ENCODE measurements around the gene KRT6C. TPM values are rescaled to one million over a fixed set of nuclear protein-coding genes. Genes with fewer than 3 reads are reported as not detected.

Gene KRT6C
- total RNA-seq, 2 donors from 2014 or later: not detected

Other genes with a start within 250 kb of the KRT6C start
- 1 to 10 TPM; 4.1 to 6.8 TPM for gene KRT7, start 240.6 kb downstream of the KRT6C start, total RNA-seq
- not detected for gene KRT86, start 199.2 kb downstream of the KRT6C start, total RNA-seq
- gene KRT81, start 182.3 kb downstream of the KRT6C start, total RNA-seq: not detected
- not detected for gene KRT83, start 152.4 kb downstream of the KRT6C start, total RNA-seq
- gene KRT85, start 106.3 kb downstream of the KRT6C start, total RNA-seq: not detected
- not detected for gene KRT84, start 88.2 kb downstream of the KRT6C start, total RNA-seq
- gene KRT82, start 67.5 kb downstream of the KRT6C start, total RNA-seq: not detected
- not detected for gene KRT75, start 39.4 kb downstream of the KRT6C start, total RNA-seq
- gene KRT6B, start 21.7 kb downstream of the KRT6C start, total RNA-seq: not detected
- not detected for gene KRT6A, start 19.5 kb upstream of the KRT6C start, total RNA-seq
- not detected for gene KRT5, start 46.6 kb upstream of the KRT6C start, total RNA-seq
- not detected for gene KRT71, start 79.3 kb upstream of the KRT6C start, total RNA-seq
- gene KRT74, start 100.0 kb upstream of the KRT6C start, total RNA-seq: not detected
- not detected for gene KRT72, start 127.7 kb upstream of the KRT6C start, total RNA-seq
- not detected for gene KRT73, start 144.8 kb upstream of the KRT6C start, total RNA-seq
- gene KRT2, start 178.4 kb upstream of the KRT6C start, total RNA-seq: not detected
- under 1 TPM in 1 of 2 donors, not detected in 1; 0.42 TPM for gene KRT1, start 206.6 kb upstream of the KRT6C start, total RNA-seq
- not detected for gene KRT77, start 229.7 kb upstream of the KRT6C start, total RNA-seq